Stimulated activated CD8-positive, alpha-beta memory T cell treated with anti-CD3 and anti-CD28 coated beads, Interleukin-2, amount 100 ng/mL, for 48 hours (primary cell): ENCODE measurements around the gene DENND11.

ENCODE experiments used
- DNase-seq, 2 donors: peaks; one replicate each; pipeline ENCODE4 v3.0.0-alpha.2; 2020; ENCODE audit warnings: low read depth in 2 of 2

Gene DENND11, protein sequence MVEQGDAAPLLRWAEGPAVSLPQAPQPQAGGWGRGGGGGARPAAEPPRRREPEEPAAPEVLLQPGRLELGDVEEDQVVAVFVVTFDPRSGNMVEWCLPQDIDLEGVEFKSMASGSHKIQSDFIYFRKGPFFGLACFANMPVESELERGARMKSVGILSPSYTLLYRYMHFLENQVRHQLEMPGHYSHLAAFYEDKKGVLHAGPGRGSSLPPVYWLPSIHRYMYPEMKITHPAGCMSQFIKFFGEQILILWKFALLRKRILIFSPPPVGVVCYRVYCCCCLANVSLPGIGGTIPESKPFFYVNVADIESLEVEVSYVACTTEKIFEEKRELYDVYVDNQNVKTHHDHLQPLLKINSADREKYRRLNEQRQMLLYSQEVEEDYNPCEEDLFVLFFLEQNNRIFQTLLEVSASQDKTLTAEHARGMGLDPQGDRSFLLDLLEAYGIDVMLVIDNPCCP

DNA sequence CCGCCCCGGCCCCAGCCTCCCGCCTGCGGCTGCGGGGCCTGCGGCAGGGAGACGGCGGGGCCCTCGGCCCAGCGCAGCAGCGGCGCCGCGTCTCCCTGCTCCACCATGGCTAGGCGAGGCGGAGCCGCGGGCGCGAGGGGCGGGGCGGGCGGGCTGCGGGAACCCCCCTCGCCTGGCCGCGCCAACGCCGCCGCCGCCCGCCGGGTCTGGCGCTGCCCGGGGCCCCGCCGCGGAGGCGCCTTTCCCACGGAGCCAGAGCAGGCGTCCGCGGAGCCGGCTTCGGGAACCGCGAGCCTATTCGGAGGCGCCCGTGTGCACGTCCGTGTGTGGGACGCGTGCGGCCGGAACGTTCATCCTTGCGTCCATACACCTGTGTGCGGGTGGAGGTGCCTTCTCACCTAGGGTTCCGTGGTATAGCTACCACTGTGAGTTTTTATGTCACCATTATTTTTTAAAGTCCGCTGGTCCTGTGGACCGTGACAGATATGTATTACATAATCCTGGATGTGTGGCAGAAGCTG, at the start of gene DENND11:
TSS of gene DENND11 (minus strand) at position 120 of the 521 bp plus-strand sequence. CDS start at position 107, 13 bp downstream.
- DNase-seq, result peak; percentile 23 to 37

DNA sequence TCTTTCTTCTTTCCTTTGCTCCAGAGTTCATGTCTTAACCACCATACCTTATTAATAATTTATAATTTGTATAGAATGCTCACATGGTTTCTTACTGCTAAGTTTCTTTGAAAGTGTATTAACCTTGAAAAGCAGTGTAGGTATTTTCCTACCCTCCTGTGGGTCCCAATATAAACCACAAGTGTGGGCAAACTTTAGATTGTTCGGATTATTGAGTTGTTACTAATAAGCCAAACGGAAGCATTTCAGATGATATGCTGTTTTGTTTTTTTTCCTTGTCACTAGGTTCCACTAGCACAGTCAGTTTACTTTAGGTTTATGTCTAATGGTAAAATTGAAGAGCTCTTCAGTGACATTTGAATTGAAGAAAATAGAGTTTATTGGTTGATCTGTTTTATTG, 46.4 kb upstream of the DENND11 start:
- DNase-seq, result no peak

DNA sequence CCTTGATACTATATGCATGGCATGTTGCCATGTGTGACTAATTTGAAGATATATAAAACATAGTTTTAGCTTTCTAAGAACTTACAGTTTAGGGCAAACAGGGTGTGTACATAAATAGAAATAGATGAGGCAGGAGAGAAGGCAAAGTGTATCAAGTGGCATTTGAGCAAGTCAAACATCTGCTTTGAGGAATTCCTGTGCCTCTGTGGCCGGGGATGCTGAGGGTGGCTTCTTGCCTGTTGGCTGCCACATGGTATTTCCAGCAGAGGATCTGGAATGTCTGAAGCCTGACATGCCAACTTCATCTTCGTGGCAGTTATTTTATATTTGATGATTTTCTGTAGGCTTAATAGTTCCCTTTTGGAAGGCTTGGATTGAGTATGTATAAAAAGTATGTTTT, 42.2 kb upstream of the DENND11 start:
- no peak for DNase-seq

DNA sequence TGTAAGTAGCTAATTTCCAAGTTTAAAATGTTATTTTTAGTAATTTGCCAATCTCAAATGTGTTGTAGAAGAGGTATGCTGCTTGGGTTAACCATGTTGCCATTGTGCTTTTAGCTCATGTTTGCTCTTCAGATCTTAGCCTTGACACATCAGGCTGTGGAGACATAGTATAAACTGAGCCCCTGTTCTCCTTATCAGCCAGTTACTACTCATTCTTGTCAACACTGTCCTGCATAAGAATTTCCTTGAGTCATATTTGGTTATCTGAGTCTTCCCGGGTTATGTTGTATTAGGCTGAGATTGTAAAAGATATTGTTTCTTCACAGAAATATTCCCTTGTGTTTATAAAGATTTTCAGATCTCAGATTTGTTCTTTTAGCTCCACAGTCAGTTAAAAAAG, 40.3 kb upstream of the DENND11 start:
- no peak for DNase-seq

DNA sequence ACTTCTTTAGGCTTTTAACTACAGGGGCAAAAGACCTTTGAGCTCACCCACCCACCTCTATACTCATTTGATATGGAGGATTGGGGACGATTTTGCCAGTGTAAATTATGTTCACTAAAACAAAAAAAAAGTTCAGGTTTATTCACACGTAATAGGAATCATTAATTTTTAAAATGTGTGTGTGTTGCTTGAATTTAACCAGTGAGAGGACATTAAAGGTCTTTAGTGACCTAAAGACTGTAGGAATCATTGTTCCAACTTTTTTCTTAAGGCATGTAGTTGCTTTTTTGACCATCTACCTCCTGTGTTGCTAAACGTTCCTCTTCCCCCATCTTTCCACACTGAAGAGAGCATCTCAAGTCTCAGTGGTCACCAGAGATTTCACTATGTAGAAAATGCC, 37.3 kb upstream of the DENND11 start:
- no peak for DNase-seq

DNA sequence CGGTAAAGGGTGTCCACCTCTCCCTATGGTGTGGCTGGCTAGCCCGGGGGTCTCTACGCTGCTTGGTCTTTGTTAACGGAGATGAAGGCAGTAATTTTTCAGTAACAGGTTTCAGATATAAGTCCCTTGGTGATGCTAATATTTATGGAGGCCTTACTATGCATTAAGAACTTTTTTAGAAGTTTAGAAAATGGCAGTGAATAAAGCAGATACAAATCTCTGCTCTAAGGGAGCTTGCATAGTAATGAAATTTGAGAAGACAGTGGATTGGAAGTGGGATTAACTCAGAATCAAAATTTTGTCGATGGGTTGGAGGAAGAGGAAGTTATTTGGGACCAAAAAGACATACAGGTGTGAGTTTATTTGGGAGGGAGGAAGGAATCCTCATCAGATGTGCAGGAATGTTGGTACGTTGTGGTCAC, 36.6 kb upstream of the DENND11 start:
- DNase-seq, result no peak

DNA sequence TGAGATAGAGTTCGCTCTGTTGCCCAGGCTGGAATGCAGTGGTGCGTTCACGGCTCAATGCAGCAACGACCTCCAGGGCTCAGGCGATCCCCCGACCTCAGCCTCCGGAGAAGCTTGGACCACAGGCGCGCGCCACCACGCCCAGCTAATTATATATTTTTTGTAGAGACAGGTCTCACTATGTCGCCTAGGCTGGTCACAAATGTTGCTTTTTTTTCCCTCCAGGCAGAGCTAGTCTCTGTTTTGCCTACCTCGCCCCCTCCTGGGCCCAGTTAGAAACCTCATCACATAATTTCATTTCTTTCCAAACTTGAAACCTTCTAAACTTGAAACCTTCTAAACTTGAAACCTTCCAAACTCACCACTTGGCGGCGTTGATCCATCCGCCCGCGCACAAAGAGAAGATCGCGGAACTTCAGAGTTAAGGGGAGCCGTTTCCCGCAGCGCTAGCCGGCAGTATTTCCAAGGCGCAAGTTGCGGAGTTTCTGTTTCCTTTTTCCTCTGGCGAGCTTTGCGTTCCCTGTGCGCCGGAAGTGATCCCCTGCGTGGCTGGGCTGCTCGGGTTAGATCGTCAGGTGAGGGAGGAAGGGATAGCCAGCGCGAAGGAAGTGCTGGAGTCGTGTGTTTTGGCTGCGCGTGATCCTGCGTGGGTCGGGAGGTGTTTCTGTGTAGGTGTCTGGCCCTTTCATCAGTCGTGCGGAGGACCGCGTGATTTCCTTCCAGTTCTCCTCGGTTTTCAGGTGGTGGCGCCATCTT, 36.0 kb upstream of the DENND11 start, which contains the start of gene SSBP1:
TSS of gene SSBP1 (plus strand) at position 523 of the 756 bp plus-strand sequence. CDS start 809 bp downstream, outside the sequence.
- DNase-seq, result peak; percentile 71 to 83

DNA sequence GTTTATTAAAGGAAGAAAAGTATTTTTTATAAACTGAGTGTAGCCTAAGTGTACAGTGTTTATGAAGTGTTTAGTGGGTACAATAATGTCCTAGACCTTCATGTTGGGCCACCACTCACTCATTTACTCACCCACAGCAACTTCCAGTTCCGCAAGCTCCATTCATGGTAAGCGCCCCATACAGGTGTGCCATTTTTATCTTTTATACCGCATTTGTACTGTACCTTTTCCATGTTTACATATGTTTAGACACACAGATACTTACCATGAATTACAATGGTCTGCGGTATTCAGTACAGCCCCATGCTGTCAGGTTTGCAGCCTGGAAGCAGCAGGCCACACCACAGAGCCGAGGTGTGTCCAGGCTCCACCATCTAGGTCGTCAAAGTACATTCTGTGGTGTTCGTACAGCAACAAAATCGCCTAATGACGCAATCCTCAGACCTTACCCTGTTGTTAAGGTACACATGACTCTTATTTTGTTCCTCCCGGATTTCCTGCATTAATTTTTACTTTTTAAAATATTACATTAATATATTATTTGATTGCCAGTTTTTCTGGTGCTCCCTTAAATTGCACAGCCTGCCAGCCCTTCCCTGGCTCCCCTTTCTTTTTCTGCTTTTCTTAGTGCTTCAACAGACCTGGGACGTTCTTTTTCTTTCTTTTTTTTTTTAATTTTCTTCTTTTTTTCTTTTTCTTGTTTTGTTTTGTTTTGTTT, 35.3 kb upstream of the DENND11 start:
- no peak for DNase-seq

DNA sequence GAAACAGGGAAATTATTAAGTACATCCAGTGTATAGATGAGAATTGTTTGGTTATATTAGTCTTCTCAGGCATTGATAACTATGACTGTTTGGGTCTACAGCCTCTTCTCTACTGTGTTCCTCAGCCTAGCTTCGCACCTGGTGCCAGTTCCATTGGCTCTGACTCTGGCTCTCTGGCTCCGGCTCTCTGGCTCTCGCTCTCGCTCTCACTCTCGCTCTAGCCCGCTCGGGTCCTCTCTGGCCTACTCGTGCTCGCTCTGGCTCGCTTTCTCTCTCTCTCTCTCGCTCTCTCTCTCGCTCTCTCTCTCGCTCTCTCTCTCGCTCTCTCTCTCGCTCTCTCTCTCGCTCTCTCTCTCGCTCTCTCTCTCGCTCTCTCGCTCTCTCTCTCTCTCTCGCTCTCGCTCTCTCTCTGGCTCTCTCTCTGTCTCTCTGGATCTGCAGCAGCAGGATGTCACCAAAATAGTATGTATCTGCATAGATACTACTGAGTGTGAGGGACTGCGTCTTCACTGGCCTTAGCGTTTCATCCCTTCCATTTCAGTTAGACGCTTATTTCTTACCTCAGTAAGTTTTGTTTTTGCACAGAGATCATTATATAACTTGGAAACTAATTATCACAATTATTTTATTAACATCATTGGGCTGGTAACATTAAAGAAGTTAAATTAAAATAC, 29.6 kb upstream of the DENND11 start:
- no peak for DNase-seq

DNA sequence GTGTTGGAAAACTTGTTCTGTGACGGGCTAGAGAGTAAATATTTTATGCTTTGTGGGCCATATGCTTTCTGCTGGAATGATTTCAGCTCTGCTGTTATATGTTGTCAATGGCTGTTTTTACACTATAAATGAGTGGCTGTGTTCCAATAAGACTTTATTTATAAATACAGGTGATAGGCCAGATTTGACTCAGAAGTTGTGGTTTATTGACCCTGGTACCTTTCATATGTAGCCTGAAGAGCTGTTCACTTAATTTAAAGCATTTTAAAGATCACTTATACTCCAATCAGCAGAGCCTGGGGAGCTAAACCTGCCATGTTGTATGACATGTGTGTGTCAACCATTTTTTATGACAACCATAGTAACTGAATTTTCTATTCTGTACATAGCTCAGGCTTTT, 27.1 kb upstream of the DENND11 start:
- no peak for DNase-seq

DNA sequence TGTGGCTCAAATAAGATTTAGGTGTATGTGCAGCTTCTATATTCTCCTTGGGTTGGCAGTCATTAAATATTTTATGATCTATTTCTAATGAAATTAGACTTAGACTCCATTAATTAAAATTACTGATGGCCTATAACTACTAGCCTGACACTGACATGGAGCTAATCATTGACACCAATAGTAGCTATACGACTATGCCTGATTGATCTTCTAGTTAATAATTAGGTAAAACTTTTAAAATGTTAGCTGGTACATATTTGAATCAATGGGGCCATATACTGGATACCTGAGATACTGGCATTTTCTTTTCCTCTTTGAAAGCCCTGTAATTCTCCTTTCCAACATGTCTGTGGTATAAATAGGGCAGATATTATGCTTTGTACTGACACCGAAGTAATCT, 20.6 kb upstream of the DENND11 start:
- DNase-seq, result no peak

DNA sequence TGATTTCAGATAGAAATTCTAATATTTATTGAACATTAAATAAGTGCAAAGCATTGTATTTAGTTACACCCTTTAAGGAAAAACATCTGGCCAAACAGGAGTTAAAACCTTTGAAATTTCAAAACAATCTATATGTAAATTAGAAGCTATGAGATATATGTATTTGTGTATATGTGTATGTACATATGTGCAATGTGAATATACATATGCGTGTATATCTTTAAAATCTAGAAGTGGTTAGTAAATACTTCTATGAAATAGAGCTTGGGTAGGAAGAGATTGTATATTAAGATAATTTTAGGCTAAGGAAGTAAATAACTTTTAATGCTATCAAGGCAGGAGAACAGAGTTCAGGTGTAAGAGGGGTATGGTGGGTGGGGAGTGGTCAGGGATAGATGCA, 15.5 kb upstream of the DENND11 start:
- no peak for DNase-seq

DNA sequence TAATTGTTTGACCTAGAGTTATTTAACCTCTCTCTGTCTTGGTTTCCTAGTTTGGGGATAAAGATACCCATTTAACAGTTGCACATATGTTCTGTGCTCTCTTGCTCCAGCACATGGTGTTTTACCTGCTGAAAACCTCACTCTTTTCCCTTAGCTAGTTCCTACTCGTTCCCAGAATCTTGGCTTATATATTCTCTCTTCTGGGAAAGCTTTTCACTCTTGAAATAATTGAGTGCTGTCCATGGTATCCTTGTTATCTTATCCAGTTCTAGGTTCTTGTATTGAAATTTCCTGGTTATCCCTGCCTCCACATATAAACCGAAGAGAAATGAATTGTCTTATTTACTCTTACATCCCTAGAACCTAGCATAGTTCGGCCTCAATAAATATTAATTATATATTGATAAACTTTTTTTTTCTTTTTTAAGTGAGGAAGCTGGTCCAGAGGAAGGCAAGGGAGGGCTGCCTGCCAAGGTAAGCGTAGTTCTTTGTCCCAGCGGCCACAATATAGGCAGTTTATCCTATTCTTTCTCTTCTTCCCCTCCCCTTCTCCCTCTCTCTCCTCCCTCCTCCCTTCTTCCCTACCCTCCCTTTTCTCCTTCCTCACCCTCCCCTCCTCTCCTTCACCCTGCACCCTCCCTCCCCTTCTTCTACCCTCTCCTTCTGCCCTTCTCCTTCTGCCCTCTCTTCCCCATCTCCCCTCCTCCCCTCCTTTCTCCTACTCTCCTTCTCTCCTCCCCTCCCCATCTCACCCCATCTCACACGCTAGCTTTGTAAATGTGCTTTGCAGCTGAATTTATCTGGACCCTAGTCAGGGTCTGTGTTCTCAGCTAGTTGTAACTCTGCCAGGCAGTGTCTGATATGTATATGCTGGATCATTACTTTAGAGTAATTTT, 14.1 kb upstream of the DENND11 start:
- DNase-seq, result no peak

DNA sequence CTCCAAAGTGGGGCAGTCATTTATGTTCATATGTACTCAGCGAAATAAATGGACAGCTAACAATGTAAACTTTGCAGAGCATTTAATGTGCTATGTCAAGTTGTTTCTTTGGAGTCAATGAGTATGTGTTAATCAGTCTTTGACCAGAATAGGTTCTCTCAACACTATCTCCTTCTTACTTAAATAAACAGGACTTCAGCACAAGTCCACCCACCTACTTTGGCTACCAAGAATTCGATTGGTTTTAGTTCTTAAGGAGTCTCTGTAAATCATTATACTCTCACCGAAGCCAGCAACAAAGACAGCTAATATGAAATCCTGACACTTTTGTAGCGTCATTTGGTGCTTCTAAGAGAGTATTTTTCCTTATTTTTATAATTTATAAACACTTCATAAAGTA, 13.1 kb upstream of the DENND11 start:
- no peak for DNase-seq

DNA sequence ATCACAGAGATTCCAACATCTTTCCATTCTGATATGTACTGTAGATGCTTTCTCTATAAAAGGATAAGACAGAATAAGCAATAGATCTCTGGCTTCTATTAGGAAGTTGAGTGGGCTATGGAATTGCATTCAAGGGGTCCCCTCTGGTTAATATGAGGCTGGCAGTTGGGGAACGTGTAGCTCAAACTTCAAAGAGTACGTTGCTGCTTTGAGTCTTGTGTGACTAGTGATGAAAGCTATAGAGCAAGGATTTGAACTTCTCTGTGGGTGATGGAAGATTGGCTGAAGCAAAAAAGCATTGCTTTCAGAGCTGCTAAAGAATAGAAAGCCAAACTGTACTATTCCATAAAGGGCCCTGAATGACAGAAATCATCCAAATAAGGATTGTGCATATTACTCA, 12.6 kb upstream of the DENND11 start:
- DNase-seq, result no peak

DNA sequence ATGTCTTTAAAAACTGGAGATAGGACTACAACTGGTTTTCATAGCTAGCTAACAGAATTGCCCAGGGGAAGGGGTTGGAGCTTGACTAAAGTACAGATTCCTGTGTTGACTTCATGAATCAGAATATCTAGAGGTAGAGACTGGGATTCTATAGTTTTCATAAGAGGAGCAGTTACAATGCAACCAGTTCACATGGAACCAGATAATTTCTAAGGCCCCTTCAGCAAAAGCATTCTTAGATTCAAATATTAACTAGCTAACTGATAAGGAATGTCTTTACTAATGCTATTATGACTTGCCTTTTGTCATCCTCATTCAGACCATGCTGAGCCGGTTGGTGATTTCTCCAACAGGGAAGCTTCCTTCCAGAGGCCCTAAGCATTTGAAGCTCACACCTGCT, 11.9 kb upstream of the DENND11 start:
- no peak for DNase-seq

DNA sequence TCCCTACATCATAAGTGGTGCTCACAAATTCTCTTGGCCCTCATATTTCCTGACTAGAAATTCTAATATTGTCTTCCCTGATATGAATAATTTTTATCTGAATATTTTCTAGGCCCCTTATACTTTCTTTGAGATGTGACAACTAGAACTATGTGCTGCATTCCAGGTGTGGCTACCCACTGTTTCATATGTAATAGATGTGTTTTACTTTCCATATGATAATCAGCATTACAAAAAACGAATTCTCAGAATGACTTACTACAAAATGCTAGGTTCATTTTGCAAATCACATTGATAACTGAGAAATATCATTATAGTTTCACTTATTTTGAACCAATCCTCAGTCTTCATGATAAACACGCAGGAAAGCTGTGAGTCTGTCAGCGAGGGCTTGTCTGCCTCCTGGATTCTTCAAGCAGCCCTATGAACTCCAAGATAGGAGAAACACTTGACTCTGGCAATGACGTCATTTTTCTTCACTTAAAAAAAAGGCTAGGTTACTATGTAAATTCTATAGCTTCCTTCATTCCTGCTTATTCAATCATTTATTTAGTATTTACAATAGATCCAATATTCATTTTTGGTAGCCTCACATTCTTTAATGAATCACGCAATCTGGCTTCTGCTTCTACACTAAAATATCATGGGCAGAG, 10.8 kb upstream of the DENND11 start:
- DNase-seq, result no peak

DNA sequence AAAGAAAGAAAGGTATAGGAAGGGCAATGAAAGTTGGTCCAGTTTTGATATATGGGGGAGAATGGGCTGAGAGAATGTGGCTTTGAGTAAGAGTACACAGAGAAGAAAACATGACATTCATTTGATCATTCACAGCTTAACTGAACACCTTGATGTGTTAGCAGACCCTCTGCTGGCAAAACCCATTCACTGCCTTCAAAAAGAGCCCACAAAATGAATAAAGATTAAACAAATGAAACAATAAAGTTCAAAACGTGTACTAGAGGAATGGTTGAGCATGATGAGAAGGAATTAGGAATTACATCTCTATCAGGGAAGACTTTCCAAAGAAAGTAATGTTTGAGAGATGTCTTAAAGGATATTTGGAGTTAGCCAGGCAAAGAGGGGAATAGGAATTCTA, 8.3 kb upstream of the DENND11 start:
- no peak for DNase-seq

DNA sequence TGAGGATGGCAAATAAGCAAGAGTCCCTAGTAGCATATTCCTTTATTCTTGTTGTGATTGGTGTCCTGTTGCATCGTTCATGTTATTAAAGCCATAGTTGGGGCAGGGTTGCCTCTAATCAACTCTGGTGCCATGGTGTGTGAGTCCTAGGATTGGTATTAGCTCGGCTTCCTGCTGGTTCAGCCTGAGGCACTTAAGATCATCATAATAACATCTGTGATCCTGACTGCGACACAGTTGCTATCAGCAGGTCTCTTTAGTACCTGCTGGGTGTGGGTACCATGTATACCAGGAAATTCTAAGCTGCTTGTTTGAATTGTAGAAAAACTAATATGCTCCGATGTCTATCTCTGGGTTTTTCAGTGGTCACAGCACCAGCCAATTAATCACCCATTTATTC, 7.8 kb upstream of the DENND11 start:
- DNase-seq, result no peak

DNA sequence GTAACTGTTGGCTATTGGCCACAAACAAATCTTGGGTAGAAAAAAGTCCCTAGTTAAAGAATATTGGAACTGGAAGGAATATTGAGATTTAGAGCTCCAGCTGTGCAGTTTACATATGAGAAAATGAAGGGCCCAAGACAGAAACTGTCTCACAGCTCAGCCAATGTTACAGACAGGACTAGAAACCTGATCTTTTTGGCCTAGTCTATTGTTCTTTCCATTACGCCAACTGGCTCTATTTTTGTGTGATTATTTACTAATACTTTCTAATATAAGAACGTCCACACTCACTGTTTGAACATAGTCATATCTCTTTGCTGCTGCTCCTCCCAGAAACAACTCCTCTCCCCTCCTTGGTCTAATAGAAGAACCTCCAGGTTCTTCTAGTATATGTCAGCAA, 7.4 kb upstream of the DENND11 start:
- no peak for DNase-seq
